ENCODE results near the gene IL4I1. TPM values are rescaled to one million over a fixed set of nuclear protein-coding genes. Genes with fewer than 3 reads are reported as not detected.
A peak's percentile ranks its signal among the peaks of the same experiment; 100 is the strongest.

Gene IL4I1
- polyA plus RNA-seq, 1 of the 3 experiments (the other 2 are of a cell fraction) = 0.35 TPM

GRCh38 chr19:49876422-49877019 is 20.2 kb downstream of the IL4I1 start (continued):
- TF ChIP-seq FOXM1 (IDR thresholded peaks at IDR 0.05; ENCODE audit: low read depth) = no peak
- TF ChIP-seq MAX (IDR thresholded peaks at IDR 0.05; ENCODE audit: low read depth) = peak; percentile 77
- TF ChIP-seq CHD2 (IDR thresholded peaks at IDR 0.05; ENCODE audit: low read length, partially characterized antibody) = no peak
- TF ChIP-seq ELF1 (IDR thresholded peaks at IDR 0.05) = peak; percentile 59; the same call in 1 of the 2 replicates
- no peak for TF ChIP-seq SMC3 (IDR thresholded peaks at IDR 0.05; ENCODE audit: low read depth, low read length)
- TF ChIP-seq, protein P1, sequence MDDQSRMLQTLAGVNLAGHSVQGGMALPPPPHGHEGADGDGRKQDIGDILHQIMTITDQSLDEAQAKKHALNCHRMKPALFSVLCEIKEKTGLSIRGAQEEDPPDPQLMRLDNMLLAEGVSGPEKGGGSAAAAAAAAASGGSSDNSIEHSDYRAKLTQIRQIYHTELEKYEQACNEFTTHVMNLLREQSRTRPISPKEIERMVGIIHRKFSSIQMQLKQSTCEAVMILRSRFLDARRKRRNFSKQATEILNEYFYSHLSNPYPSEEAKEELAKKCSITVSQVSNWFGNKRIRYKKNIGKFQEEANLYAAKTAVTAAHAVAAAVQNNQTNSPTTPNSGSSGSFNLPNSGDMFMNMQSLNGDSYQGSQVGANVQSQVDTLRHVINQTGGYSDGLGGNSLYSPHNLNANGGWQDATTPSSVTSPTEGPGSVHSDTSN (IDR thresholded peaks at IDR 0.05) = peak; percentile 56
- no peak for TF ChIP-seq EZH2phosphoT487 (IDR thresholded peaks at IDR 0.05; ENCODE audit: borderline replicate concordance, low read depth)
- no peak for TF ChIP-seq ZBTB33 (IDR thresholded peaks at IDR 0.05; ENCODE audit: borderline replicate concordance, low read depth)
- no peak for TF ChIP-seq EP300 (IDR thresholded peaks at IDR 0.05; ENCODE audit: borderline replicate concordance in 1 of 2, low read depth in 1 of 2, low read length in 1 of 2)
- TF ChIP-seq RFX5 (IDR thresholded peaks at IDR 0.05; ENCODE audit: low read length) = peak; percentile 44; the same call in 1 of the 2 replicates
- no peak for TF ChIP-seq USF2 (IDR thresholded peaks at IDR 0.05; ENCODE audit: borderline replicate concordance, low read depth, low read length)
- no peak for TF ChIP-seq GATA2 (CRISPR knock-in tag; IDR thresholded peaks at IDR 0.05)
- TF ChIP-seq, protein P2, sequence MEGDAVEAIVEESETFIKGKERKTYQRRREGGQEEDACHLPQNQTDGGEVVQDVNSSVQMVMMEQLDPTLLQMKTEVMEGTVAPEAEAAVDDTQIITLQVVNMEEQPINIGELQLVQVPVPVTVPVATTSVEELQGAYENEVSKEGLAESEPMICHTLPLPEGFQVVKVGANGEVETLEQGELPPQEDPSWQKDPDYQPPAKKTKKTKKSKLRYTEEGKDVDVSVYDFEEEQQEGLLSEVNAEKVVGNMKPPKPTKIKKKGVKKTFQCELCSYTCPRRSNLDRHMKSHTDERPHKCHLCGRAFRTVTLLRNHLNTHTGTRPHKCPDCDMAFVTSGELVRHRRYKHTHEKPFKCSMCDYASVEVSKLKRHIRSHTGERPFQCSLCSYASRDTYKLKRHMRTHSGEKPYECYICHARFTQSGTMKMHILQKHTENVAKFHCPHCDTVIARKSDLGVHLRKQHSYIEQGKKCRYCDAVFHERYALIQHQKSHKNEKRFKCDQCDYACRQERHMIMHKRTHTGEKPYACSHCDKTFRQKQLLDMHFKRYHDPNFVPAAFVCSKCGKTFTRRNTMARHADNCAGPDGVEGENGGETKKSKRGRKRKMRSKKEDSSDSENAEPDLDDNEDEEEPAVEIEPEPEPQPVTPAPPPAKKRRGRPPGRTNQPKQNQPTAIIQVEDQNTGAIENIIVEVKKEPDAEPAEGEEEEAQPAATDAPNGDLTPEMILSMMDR (IDR thresholded peaks at IDR 0.05) = no peak
- TF ChIP-seq MXI1 (IDR thresholded peaks at IDR 0.05; ENCODE audit: low read depth, low read length) = peak; percentile 54; the same call in 1 of the 2 replicates
- TF ChIP-seq SIN3A (IDR thresholded peaks at IDR 0.05; ENCODE audit: borderline replicate concordance, low read depth, low read length) = no peak; the same call in 1 of the 2 replicates
- TF ChIP-seq MEF2A (IDR thresholded peaks at IDR 0.05; ENCODE audit: borderline replicate concordance, low read depth) = no peak
- no peak for TF ChIP-seq RAD21 (IDR thresholded peaks at IDR 0.05; ENCODE audit: low read length)
- TF ChIP-seq TAF1 (IDR thresholded peaks at IDR 0.05; ENCODE audit: borderline replicate concordance, low read depth, low read length) = peak; percentile 68
